ENCODE results near the gene NPAS3. TPM values are rescaled to one million over a fixed set of nuclear protein-coding genes. Genes with fewer than 3 reads are reported as not detected.

The NPAS3 gene
- total and polyA plus RNA-seq, 11 donors, result 0.15 to 3.4 (median 0.92) TPM

- intact Hi-C loops (cut with DNase I), result no loop called here
- 80 to 87% (median 86%) methylated on average over 6 of the region's 6 CpGs for WGBS, 4 donors
- ATAC-seq, result no peak
Observed at GRCh38 chr14:33332497-33332896, 393.8 kb downstream of the NPAS3 start.

GRCh38 chr14:33335366-33335765, 396.7 kb downstream of the NPAS3 start:
- WGBS, 4 donors, result 72 to 89% (median 74%) methylated on average over 4 of the region's 4 CpGs
- Histone ChIP-seq H3K36me3 (no peaks in the 10 kb centered on the region), H3K27ac (no peak overlapping the region), H3K4me3 (no peak overlapping the region), H3K27me3 (no peaks in the 10 kb centered on the region), H3K9me3 (peaks cover 0 to 33% (median 11%) of the 10 kb centered on the region in 12 donors), H3K4me1 (no peaks in the 10 kb centered on the region)
- no peak for DNase-seq
- no peak for ATAC-seq
- TF ChIP-seq CTCF (IDR thresholded peaks at IDR 0.05) (no peak), POLR2A (IDR thresholded peaks at IDR 0.05) (no peak)
- intact Hi-C loops (cut with DNase I), result no loop called here

More at GRCh38 chr14:33332497-33332896, 393.8 kb downstream of the NPAS3 start:
- peaks cover 0 to 20% (median 8%) of the 10 kb centered on the region in 12 donors for H3K9me3 ChIP-seq
- H3K36me3 ChIP-seq, result no peaks in the 10 kb centered on the region
- no peaks in the 10 kb centered on the region for H3K27me3 ChIP-seq
- no peak overlapping the region for H3K27ac ChIP-seq
- TF ChIP-seq CTCF (IDR thresholded peaks at IDR 0.05) (no peak), POLR2A (IDR thresholded peaks at IDR 0.05) (no peak)
- H3K4me3 ChIP-seq, result no peak overlapping the region
- H3K4me1 ChIP-seq, result no peaks in the 10 kb centered on the region
- no peak for DNase-seq

DNA sequence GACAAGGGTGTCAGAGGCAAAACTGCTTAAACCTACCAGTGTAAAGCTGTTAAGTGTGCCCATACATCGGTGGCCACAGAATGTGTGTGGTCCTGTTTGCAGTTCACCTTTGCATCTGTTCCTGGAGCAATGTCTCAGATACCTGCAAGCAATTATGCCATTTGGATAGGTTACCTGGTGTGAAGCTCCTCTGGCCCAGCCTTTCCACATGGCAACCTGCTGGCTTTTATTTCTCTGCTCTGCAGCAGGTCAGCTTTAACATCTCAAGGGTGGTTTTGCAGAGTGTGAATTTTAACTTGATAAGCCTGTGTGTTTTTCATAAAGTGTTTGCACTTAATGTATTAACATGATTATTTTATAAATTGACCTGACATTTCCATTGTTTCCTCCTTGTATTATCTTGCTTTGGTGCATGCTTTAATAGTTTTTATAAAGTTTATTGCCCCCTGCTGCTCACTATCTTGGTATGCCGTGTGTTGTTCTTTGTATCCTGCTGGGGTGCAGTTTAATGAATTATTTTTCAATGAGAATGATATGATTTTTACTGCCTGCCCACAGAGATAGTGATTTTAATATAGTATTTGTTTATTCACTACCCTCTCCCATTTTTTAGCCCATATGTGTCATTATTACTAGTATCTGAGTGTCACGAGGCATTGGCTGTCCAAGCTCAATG, 403.8 kb downstream of the NPAS3 start:
- intact Hi-C loops (cut with DNase I), result no loop called here
- Histone ChIP-seq H3K27me3 (no peaks in the 10 kb centered on the region), H3K27ac (no peak overlapping the region), H3K4me1 (no peaks in the 10 kb centered on the region), H3K9me3 (peaks cover 0 to 13% (median 5%) of the 10 kb centered on the region in 12 donors), H3K4me3 (no peak overlapping the region), H3K36me3 (no peaks in the 10 kb centered on the region)
- ATAC-seq (no peak), DNase-seq (no peak)
- WGBS, 4 donors, result 75 to 79% (median 76%) methylated on average over 3 of the region's 3 CpGs
- TF ChIP-seq CTCF (IDR thresholded peaks at IDR 0.05) (no peak), POLR2A (IDR thresholded peaks at IDR 0.05) (no peak)

- ATAC-seq (no peak), DNase-seq (no peak)
- WGBS, 4 donors, result 79 to 87% (median 83%) methylated on average over 3 of the region's 3 CpGs
Observed at GRCh38 chr14:33343016-33343415, 404.3 kb downstream of the NPAS3 start.

More at GRCh38 chr14:33343016-33343415, 404.3 kb downstream of the NPAS3 start:
- Histone ChIP-seq H3K36me3 (no peaks in the 10 kb centered on the region), H3K27me3 (no peaks in the 10 kb centered on the region), H3K4me1 (no peaks in the 10 kb centered on the region), H3K4me3 (no peak overlapping the region), H3K9me3 (peaks cover 0 to 7% (median under 1%) of the 10 kb centered on the region in 12 donors), H3K27ac (no peak overlapping the region)
- no peak for TF ChIP-seq POLR2A (IDR thresholded peaks at IDR 0.05)
- no peak for TF ChIP-seq CTCF (IDR thresholded peaks at IDR 0.05)
- intact Hi-C loops (cut with DNase I), result no loop called here
